ENCODE data around the gene C2orf78.

DNA sequence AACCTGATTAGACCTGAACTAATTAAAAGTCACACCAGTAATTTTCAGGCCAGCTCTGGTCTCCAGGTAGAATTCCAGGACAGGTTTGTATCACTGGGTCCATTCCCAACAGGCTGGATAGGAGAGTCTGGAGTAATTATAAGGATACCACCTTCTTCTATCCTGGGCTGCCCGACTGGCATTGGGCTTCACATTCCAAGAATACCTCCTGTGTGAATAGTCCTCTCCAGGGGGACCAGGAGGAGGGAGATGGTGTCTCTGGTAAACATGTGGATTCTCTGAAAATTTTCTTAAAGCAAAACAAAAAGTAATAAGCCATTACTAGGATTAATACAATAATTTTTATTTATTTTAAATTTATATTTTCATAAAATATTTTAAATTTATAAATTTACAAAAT lies 21.4 kb upstream of the C2orf78 start:
- TF ChIP-seq POLR2A (IDR thresholded peaks at IDR 0.05; ENCODE audit: low read length) (no peak), GATA1 (IDR thresholded peaks at IDR 0.05; ENCODE audit: low read depth, low read length) (no peak)

All from erythroblast (primary cell).